Testis (tissue), 2 donors: ENCODE results near the gene MAN2B2.

Experiments used
- POLR2A ChIP-seq: fragments of 450-650 bp; IDR thresholded peaks from one replicate; pipeline ENCODE4 v1.6.1; 2017; ENCODE audit warnings: antibody characterized with exemption, mild to moderate bottlenecking, moderate library complexity
- TF ChIP-seq, protein P1 (sequence below), 3 experiments: fragments of 450-650 bp in 2 of 3; fragments of 200-600 bp in 1 of 3; sonication (generic) in 1 of 3; IDR thresholded peaks; one replicate each; pipeline ENCODE4 v1.5.1; 2016 to 2019; ENCODE audit warnings: antibody characterized with exemption in 3 of 3, mild to moderate bottlenecking in 2 of 3, moderate library complexity in 1 of 3

DNA sequence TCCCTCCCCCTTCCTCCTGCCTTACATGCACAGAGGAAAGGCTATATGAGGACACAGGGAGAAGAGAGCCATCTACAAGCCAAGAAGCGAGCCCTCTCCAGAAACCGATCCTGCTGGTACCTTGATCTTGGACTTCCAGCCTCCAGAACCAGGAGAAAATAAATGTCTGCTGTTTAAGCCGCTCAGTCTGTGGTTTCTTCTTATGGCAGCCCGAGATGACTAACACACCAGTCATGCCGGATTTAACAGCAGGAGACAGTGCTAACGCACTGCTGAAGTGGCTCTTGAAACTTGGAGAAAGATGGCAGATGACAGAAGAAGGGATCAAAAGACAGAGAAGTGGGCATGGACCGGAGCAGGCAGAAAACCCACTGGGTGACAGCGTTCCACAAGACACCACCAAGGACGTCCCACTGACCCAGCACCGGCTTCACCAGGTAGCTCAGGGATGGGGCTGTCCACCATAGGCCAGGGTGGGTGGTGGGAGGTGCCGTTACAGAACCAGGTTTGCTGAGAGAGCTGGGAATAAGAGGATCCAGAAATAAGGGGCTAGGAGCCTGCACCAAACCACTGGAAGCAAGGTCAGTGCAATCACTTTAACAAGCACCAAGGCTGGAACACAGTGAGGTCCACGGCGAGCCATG, 6.2 kb upstream of the MAN2B2 start:
- TF ChIP-seq, protein P1, sequence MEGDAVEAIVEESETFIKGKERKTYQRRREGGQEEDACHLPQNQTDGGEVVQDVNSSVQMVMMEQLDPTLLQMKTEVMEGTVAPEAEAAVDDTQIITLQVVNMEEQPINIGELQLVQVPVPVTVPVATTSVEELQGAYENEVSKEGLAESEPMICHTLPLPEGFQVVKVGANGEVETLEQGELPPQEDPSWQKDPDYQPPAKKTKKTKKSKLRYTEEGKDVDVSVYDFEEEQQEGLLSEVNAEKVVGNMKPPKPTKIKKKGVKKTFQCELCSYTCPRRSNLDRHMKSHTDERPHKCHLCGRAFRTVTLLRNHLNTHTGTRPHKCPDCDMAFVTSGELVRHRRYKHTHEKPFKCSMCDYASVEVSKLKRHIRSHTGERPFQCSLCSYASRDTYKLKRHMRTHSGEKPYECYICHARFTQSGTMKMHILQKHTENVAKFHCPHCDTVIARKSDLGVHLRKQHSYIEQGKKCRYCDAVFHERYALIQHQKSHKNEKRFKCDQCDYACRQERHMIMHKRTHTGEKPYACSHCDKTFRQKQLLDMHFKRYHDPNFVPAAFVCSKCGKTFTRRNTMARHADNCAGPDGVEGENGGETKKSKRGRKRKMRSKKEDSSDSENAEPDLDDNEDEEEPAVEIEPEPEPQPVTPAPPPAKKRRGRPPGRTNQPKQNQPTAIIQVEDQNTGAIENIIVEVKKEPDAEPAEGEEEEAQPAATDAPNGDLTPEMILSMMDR (IDR thresholded peaks at IDR 0.05): no peak
- no peak for TF ChIP-seq POLR2A
